Thyroid gland (tissue), 4 donors: ENCODE results near the gene CIP2A. TPM values are rescaled to one million over a fixed set of nuclear protein-coding genes. Genes with fewer than 3 reads are reported as not detected.
"Not testable (repeated sequence)": the region's sequence is repeated elsewhere in the genome, so short reads cannot be mapped to it uniquely, and the experiment has no call there.

Experiments
- DNase-seq, 2 donors: peaks; one replicate each; pipeline ENCODE4 v3.0.0-alpha.2; 2019
- H3K27ac ChIP-seq, 3 donors: fragments of 200-600 bp; sonication (generic); 1 replicate in 2 of 3; 2 replicates in 1 of 3; pipeline ENCODE4 v1.5.1; 2016 to 2019; ENCODE audit warnings: mild to moderate bottlenecking in 1 of 3, moderate library complexity in 1 of 3
- H3K27me3 ChIP-seq: fragments of 200-600 bp; sonication (generic); one replicate; pipeline ENCODE4 v1.5.1; 2019
- H3K36me3 ChIP-seq, 2 donors: fragments of 200-600 bp; sonication (generic); one replicate each; pipeline ENCODE4 v1.5.1; 2016 to 2019
- H3K4me1 ChIP-seq, 2 donors: fragments of 200-600 bp; sonication (generic); one replicate each; pipeline ENCODE4 v1.5.1; 2017 to 2019
- H3K4me3 ChIP-seq, 3 donors: fragments of 200-600 bp; sonication (generic); replicated peaks in 1 of 3; 1 replicate in 2 of 3; 2 replicates in 1 of 3; pipeline ENCODE4 v1.5.1; 2016; ENCODE audit warnings: mild to moderate bottlenecking in 1 of 3
- H3K9me3 ChIP-seq: fragments of 200-600 bp; sonication (generic); one replicate; pipeline ENCODE4 v1.5.1; 2017
- POLR2A ChIP-seq, 2 donors: fragments of 450-650 bp; IDR thresholded peaks; one replicate each; pipeline ENCODE4 v1.6.1; 2017; ENCODE audit warnings: antibody characterized with exemption in 2 of 2, mild to moderate bottlenecking in 2 of 2, moderate library complexity in 1 of 2
- WGBS, 2 donors: methylation state at CpG; one replicate each; pipeline ENCODE4 v1.1.5; 2017; 5-methylcytosine and 5-hydroxymethylcytosine counted together
- intact Hi-C: fragments of 100-400 bp; cut with DNase I; formaldehyde crosslinking; loops from one replicate; pipeline ENCODE4 v1.15.1; 2023
- total RNA-seq, 4 donors: library from RNA; depleted of rRNA; stranded (reverse); fragments of >200 nt; gene quantifications; one replicate each; pipeline ENCODE4 v1.2.3, GENCODE V29; 2016
- TF ChIP-seq, protein P1 (sequence below), 6 experiments: fragments of 200-600 bp in 3 of 6; fragments of 450-650 bp in 3 of 6; sonication (generic) in 3 of 6; IDR thresholded peaks; one replicate each; pipeline ENCODE4 v1.5.1; 2016 to 2019; ENCODE audit warnings: antibody characterized with exemption in 6 of 6, mild to moderate bottlenecking in 2 of 6, inconsistent platforms in 1 of 6, moderate library complexity in 1 of 6

CIP2A gene
- total RNA-seq = 1 to 10 TPM; 3.6 to 8.1 (median 3.8) TPM

DNA sequence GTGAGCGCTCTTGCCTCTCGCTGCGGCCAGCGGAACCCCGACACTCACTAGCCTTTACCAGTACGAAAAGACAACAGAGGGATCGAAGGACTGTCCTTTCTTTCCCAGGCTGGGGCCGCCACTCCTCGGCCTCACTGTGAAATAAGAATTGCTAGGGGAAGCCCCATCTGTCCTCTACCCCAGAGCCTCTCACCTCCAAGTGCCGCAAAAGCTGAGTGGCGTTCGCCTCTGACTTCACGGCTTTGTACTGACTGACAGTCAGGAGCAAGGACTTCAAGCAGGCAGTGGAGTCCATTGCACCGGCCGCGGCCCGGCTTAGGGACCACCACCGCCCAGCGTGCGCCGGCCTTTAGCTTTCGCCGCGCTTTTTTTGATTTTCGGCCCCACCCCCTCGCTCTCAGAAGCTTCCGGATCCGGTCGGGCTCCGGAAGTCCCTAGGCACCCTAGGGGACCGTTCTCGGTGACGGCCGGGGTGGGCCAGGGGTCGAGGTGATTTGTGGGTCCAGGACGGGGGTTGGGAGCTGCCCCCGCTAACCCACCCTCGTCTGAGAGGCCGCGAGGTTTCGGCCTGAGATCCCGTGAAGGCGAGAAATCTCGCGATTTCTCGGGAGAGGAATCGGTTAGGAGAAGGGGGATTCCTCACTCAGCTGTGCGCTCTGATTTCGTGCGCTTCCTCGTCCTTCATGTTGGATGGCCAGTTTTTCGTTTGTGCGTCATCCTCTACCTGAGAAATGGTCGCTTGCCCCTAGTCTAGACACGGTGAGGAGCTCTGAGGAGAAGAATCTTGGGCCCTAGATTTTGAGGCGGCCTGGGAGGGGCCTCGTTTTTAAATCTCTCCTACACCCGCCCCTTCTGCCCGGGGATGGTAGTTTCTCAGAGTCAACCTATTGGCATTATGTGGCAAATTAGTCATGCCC, at the start of gene CIP2A, which contains the start of gene DZIP3:
CIP2A (minus strand) TSS at position 358 of the 917 bp plus-strand sequence; CDS start at position 295, 63 bp downstream.
DZIP3 (plus strand) TSS at position 642 of the 917 bp plus-strand sequence. CDS start 15,685 bp downstream, outside the sequence.
- intact Hi-C loops = no loop called here
- Histone ChIP-seq H3K36me3 (no peaks in the 10 kb centered on the region), H3K4me1 (peaks cover 6 to 9% of the 10 kb centered on the region in 2 donors), H3K27ac (peak within 1 kb of the TSS; percentile 92 to 96 (median 94)), H3K4me3 (peak within 1 kb of the TSS; percentile 46 to 94 (median 68)), H3K27me3 (no peaks in the 10 kb centered on the region), H3K9me3 (no peaks in the 10 kb centered on the region)
- peak; percentile 80 to 84 for DNase-seq
- TF ChIP-seq, protein P1, sequence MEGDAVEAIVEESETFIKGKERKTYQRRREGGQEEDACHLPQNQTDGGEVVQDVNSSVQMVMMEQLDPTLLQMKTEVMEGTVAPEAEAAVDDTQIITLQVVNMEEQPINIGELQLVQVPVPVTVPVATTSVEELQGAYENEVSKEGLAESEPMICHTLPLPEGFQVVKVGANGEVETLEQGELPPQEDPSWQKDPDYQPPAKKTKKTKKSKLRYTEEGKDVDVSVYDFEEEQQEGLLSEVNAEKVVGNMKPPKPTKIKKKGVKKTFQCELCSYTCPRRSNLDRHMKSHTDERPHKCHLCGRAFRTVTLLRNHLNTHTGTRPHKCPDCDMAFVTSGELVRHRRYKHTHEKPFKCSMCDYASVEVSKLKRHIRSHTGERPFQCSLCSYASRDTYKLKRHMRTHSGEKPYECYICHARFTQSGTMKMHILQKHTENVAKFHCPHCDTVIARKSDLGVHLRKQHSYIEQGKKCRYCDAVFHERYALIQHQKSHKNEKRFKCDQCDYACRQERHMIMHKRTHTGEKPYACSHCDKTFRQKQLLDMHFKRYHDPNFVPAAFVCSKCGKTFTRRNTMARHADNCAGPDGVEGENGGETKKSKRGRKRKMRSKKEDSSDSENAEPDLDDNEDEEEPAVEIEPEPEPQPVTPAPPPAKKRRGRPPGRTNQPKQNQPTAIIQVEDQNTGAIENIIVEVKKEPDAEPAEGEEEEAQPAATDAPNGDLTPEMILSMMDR (IDR thresholded peaks at IDR 0.05) = no peak
- TF ChIP-seq POLR2A (IDR thresholded peaks at IDR 0.05) = peak in 1 of 2 donors; percentile 83
- WGBS, 2 donors = 0 to 1% methylated on average over 44 to 54 of the region's 59 CpGs

DNA sequence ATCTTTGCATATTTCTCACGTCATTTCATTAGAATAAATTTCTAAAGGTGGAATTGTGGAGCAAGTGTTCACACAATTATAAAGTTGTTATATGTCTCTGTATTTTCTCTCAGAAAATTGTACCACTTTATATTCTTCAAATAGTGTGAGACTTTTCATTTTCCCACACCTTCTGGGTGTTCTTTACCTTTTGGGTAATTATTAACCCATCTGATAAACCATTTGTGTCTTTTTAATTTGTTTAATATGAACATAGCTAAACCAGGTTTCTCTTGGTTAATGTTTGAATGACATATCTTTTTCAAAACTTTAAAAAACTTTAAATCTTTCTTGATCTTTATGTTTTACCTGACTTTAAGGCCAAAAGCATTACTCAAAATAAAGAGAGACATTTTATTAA, 40.7 kb upstream of the CIP2A start:
- intact Hi-C loops = no loop called here
- Histone ChIP-seq H3K4me3 (no peak overlapping the region), H3K27me3 (no peaks in the 10 kb centered on the region), H3K27ac (no peak overlapping the region), H3K9me3 (no peaks in the 10 kb centered on the region), H3K36me3 (no peaks in the 10 kb centered on the region), H3K4me1 (no peaks in the 10 kb centered on the region)
- no peak for DNase-seq
- TF ChIP-seq, protein P1 (IDR thresholded peaks at IDR 0.05) = no peak
- TF ChIP-seq POLR2A (IDR thresholded peaks at IDR 0.05) = no peak
- WGBS, 2 donors = 95 to 97% methylated on average over 1 of the region's 1 CpG

DNA sequence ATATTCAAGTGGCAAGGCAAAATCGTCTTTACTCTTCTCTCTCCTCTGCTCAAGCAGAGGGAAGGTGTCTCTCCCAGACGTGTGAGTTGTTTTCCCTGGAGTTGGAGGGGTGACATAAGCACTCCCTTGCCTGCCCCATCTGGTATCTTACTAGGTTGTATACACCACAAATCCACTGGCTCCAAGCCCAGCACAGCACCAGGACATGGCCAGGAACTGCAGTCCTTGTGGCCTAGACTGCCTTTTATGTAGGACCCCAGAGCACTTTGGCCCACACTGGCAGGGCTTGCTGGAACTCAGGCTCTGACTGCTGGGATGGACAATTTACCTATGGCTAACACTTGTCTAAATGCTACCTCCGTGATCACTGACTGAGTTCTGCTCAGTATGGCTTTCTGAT, 34.3 kb upstream of the CIP2A start:
- intact Hi-C loops = no loop called here
- no peaks in the 10 kb centered on the region for H3K27me3 ChIP-seq
- no peaks in the 10 kb centered on the region for H3K36me3 ChIP-seq
- TF ChIP-seq, protein P1 (IDR thresholded peaks at IDR 0.05) = no peak
- no peak for TF ChIP-seq POLR2A (IDR thresholded peaks at IDR 0.05)
- H3K4me3 ChIP-seq = no peak overlapping the region
- no peak overlapping the region for H3K27ac ChIP-seq
- WGBS, 2 donors = 79 to 81% methylated on average over 3 of the region's 3 CpGs
- no peaks in the 10 kb centered on the region for H3K4me1 ChIP-seq
- no peak for DNase-seq
- no peaks in the 10 kb centered on the region for H3K9me3 ChIP-seq

- intact Hi-C loops = no loop called here
- H3K27me3 ChIP-seq = no peaks in the 10 kb centered on the region
- no peak overlapping the region for H3K27ac ChIP-seq
- no peaks in the 10 kb centered on the region for H3K36me3 ChIP-seq
- H3K9me3 ChIP-seq = no peaks in the 10 kb centered on the region
- WGBS, 2 donors = 87 to 89% methylated on average over 1 of the region's 1 CpG
- no peaks in the 10 kb centered on the region for H3K4me1 ChIP-seq
- no peak overlapping the region for H3K4me3 ChIP-seq
- DNase-seq = no peak
- TF ChIP-seq, protein P1 (IDR thresholded peaks at IDR 0.05) = no peak
- TF ChIP-seq POLR2A (IDR thresholded peaks at IDR 0.05) = no peak
Observed at GRCh38 chr3:108620250-108620649, 31.0 kb upstream of the CIP2A start.

DNA sequence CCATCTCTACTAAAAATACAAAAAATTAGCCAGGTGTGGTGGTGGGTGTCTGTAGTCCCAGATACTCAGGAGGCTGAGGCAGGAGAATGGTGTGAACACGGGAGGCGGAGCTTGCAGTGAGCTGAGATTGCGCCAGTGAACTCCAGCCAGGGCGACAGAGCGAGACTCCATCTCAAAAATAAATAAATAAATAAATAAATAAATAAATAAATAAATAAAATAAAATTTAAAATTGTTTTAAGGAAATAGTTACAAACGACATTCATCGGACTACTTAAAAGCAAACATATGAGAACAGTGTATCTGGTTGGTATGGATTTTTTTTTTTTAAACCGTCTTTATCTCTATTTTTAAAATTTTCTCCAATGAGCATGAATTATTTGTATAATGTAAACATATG, 26.9 kb upstream of the CIP2A start:
- DNase-seq, H3K9me3 ChIP-seq, H3K4me3 ChIP-seq, H3K4me1 ChIP-seq, H3K36me3 ChIP-seq, H3K27ac ChIP-seq, H3K27me3 ChIP-seq, intact Hi-C loops: not testable (repeated sequence)
- 98% methylated on average over 8 of the region's 8 CpGs for WGBS, 2 donors
